H9 (cell line): ENCODE data around the gene KLF11. TPM values are rescaled to one million over a fixed set of nuclear protein-coding genes. Genes with fewer than 3 reads are reported as not detected.

Source experiments
- DNase-seq: peaks from one replicate; pipeline ENCODE4 v3.0.0-alpha.2; 2017
- H2AFZ ChIP-seq: one replicate; pipeline ENCODE4 v1.6.1; 2013; ENCODE audit warnings: mild to moderate bottlenecking, low read length, control low read depth, moderate library complexity
- H2AK5ac ChIP-seq: 2 replicates; pipeline ENCODE4 v1.6.1; 2013; ENCODE audit warnings: low read length, control low read depth, mixed read lengths; ENCODE audit not compliant: insufficient read length
- H2BK120ac ChIP-seq: one replicate; pipeline ENCODE4 v1.6.1; 2013; ENCODE audit warnings: low read depth, mild to moderate bottlenecking, low read length, control low read depth, inconsistent platforms; ENCODE audit not compliant: poor library complexity, severe bottlenecking
- H2BK12ac ChIP-seq: 2 replicates; pipeline ENCODE4 v1.6.1; 2013; ENCODE audit warnings: low read length, control low read depth, mixed read lengths, low read depth; ENCODE audit not compliant: insufficient read length
- H2BK15ac ChIP-seq: 2 replicates; pipeline ENCODE4 v1.6.1; 2013; ENCODE audit warnings: low read depth, low read length, control low read depth
- H2BK20ac ChIP-seq: one replicate; pipeline ENCODE4 v1.6.1; 2013; ENCODE audit warnings: low read depth, mild to moderate bottlenecking, low read length, control low read depth, inconsistent platforms; ENCODE audit not compliant: poor library complexity, severe bottlenecking
- H2BK5ac ChIP-seq: 2 replicates; pipeline ENCODE4 v1.6.1; 2013; ENCODE audit warnings: low read length, control low read depth, mixed read lengths; ENCODE audit not compliant: insufficient read length
- H3K14ac ChIP-seq: 2 replicates; pipeline ENCODE4 v1.6.1; 2013; ENCODE audit warnings: low read length, control low read depth; ENCODE audit not compliant: insufficient read depth
- H3K18ac ChIP-seq: 2 replicates; pipeline ENCODE4 v1.6.1; 2013; ENCODE audit warnings: low read depth, mild to moderate bottlenecking, mixed read lengths, low read length, control low read depth; ENCODE audit not compliant: insufficient read length
- H3K23ac ChIP-seq: 2 replicates; pipeline ENCODE4 v1.6.1; 2013; ENCODE audit warnings: low read length, control low read depth, mixed read lengths, low read depth; ENCODE audit not compliant: insufficient read length
- H3K23me2 ChIP-seq: 2 replicates; pipeline ENCODE4 v1.6.1; 2013; ENCODE audit warnings: low read depth, mild to moderate bottlenecking, mixed read lengths, low read length, control low read depth; ENCODE audit not compliant: insufficient read length, poor library complexity, severe bottlenecking
- H3K27ac ChIP-seq: 2 replicates; pipeline ENCODE4 v1.5.1; 2013; ENCODE audit warnings: low read length, control low read depth, mixed read lengths, low read depth; ENCODE audit not compliant: insufficient read length
- H3K27me3 ChIP-seq: 2 replicates; pipeline ENCODE4 v1.6.1; 2013; ENCODE audit warnings: low read length, control low read depth, inconsistent platforms; ENCODE audit not compliant: insufficient read depth
- H3K4ac ChIP-seq: 2 replicates; pipeline ENCODE4 v1.6.1; 2013; ENCODE audit warnings: low read depth, mild to moderate bottlenecking, control low read depth, inconsistent platforms, low read length, moderate library complexity
- H3K4me1 ChIP-seq: 2 replicates; pipeline ENCODE4 v1.6.1; 2013; ENCODE audit warnings: low read length, control low read depth, inconsistent platforms; ENCODE audit not compliant: insufficient read depth
- H3K4me2 ChIP-seq: 2 replicates; pipeline ENCODE4 v1.6.1; 2013; ENCODE audit warnings: low read length, control low read depth, mixed read lengths; ENCODE audit not compliant: insufficient read length, insufficient read depth
- H3K56ac ChIP-seq: 2 replicates; pipeline ENCODE4 v1.6.1; 2013; ENCODE audit warnings: low read depth, mild to moderate bottlenecking, mixed read lengths, low read length, control low read depth; ENCODE audit not compliant: insufficient read length
- H3K79me1 ChIP-seq: 2 replicates; pipeline ENCODE4 v1.6.1; 2013; ENCODE audit warnings: low read depth, mild to moderate bottlenecking, moderate library complexity, low read length, control low read depth, inconsistent platforms; ENCODE audit not compliant: insufficient read depth, poor library complexity, severe bottlenecking
- H3K79me2 ChIP-seq: 2 replicates; pipeline ENCODE4 v1.6.1; 2013; ENCODE audit warnings: low read length, control low read depth, inconsistent platforms; ENCODE audit not compliant: insufficient read depth
- H3K9ac ChIP-seq: 2 replicates; pipeline ENCODE4 v1.6.1; 2013; ENCODE audit warnings: low read length, control low read depth, mixed read lengths; ENCODE audit not compliant: insufficient read length; ENCODE audit errors: extremely low read depth
- H3K9me3 ChIP-seq: one replicate; pipeline ENCODE4 v1.6.1; 2013; ENCODE audit warnings: low read depth, low read length, inconsistent platforms; ENCODE audit not compliant: control insufficient read depth
- H3T11ph ChIP-seq: one replicate; pipeline ENCODE4 v1.6.1; 2013; ENCODE audit warnings: mild to moderate bottlenecking, low read length, control low read depth, inconsistent platforms
- H4K20me1 ChIP-seq: one replicate; pipeline ENCODE4 v1.6.1; 2013; ENCODE audit not compliant: control insufficient read depth, insufficient read length, insufficient read depth
- H4K5ac ChIP-seq: 2 replicates; pipeline ENCODE4 v1.6.1; 2013; ENCODE audit warnings: low read depth, mild to moderate bottlenecking, mixed read lengths, low read length, control low read depth; ENCODE audit not compliant: insufficient read length
- H4K8ac ChIP-seq: replicated peaks from 2 replicates; pipeline ENCODE4 v1.6.1; 2013; ENCODE audit warnings: low read length, control low read depth, mixed read lengths, low read depth; ENCODE audit not compliant: insufficient read length
- H4K91ac ChIP-seq: 2 replicates; pipeline ENCODE4 v1.6.1; 2013; ENCODE audit warnings: low read depth, mild to moderate bottlenecking, moderate library complexity, mixed read lengths, low read length, control low read depth; ENCODE audit not compliant: insufficient read length
- H3K27ac Mint-ChIP-seq, 3 experiments: 2 replicates in 2 of 3; 3 replicates in 1 of 3; pipeline ENCODE4 v1.8.0; 2020 to 2021; ENCODE audit warnings: mixed read lengths in 3 of 3, mild to moderate bottlenecking in 1 of 3, moderate library complexity in 1 of 3
- H3K27me3 Mint-ChIP-seq: 2 replicates; pipeline ENCODE4 v1.8.0; 2021; ENCODE audit warnings: low read depth, mild to moderate bottlenecking, moderate library complexity, mixed read lengths
- H3K36me3 Mint-ChIP-seq, 3 experiments: 2 replicates in 2 of 3; 3 replicates in 1 of 3; pipeline ENCODE4 v1.8.0; 2020 to 2021; ENCODE audit warnings: low read depth in 3 of 3, mixed read lengths in 3 of 3; ENCODE audit not compliant: insufficient read depth in 1 of 3
- H3K4me1 Mint-ChIP-seq, 2 experiments: 2 replicates each; pipeline ENCODE4 v1.8.0; 2020; ENCODE audit warnings: mixed read lengths in 2 of 2
- H3K4me3 Mint-ChIP-seq, 2 experiments: 2 replicates in 1 of 2; 3 replicates in 1 of 2; pipeline ENCODE4 v1.8.0; 2020 to 2021; ENCODE audit warnings: mild to moderate bottlenecking in 2 of 2, mixed read lengths in 2 of 2, moderate library complexity in 1 of 2
- H3K9me3 Mint-ChIP-seq, 2 experiments: 2 replicates in 1 of 2; 3 replicates in 1 of 2; pipeline ENCODE4 v1.8.0; 2020; ENCODE audit warnings: mild to moderate bottlenecking in 2 of 2, mixed read lengths in 2 of 2, moderate library complexity in 1 of 2
- CTCF ChIP-seq: fragments of 200-600 bp; sonication (generic); conservative IDR thresholded peaks from 3 replicates; pipeline ENCODE4 v1.8.0; 2021; ENCODE audit warnings: antibody characterized with exemption, mild to moderate bottlenecking
- WGBS: extraction: QIAGEN DNeasy Blood & Tissue Kit; methylation state at CpG from one replicate; pipeline ENCODE4 v1.1.7; 2013; ENCODE audit warnings: missing lambda C conversion rate, low lambda C conversion rate, mixed read lengths; ENCODE audit not compliant: insufficient read length; ENCODE audit errors: extremely low coverage; 5-methylcytosine and 5-hydroxymethylcytosine counted together
- total RNA-seq: library from RNA; stranded (reverse); gene quantifications from 2 replicates; pipeline ENCODE4 v1.2.1, GENCODE V29; 2021

Gene KLF11
- total RNA-seq, 1 experiment from 2014 or later: 15.5 TPM

GRCh38 chr2:10003206-10004125 lies 39.9 kb upstream of the KLF11 start:
- Mint-ChIP-seq H3K27ac (no peak overlapping the region; a peak in 1 of 7 replicates), H3K4me1 (peaks cover 6 to 15% of the 10 kb centered on the region in 2 experiments), H3K27me3 (no peaks in the 10 kb centered on the region), H3K4me3 (no peak overlapping the region), H3K9me3 (no peaks in the 10 kb centered on the region), H3K36me3 (no peaks in the 10 kb centered on the region)
- Histone ChIP-seq H3K27ac (no peak overlapping the region), H3K23me2 (no peaks in the 10 kb centered on the region), H3K79me1 (no peaks in the 10 kb centered on the region), H3T11ph (no peak overlapping the region), H2AK5ac (no peak overlapping the region), H4K20me1 (no peaks in the 10 kb centered on the region), H2BK15ac (no peak overlapping the region), H3K18ac (no peak overlapping the region), H4K8ac (no peak overlapping the region), H3K23ac (no peak overlapping the region), H3K56ac (no peak overlapping the region), H4K5ac (no peak overlapping the region), H3K79me2 (no peaks in the 10 kb centered on the region), H3K14ac (no peak overlapping the region), H2BK12ac (no peak overlapping the region), H3K27me3 (no peaks in the 10 kb centered on the region), H3K9me3 (no peaks in the 10 kb centered on the region), H2BK5ac (no peak overlapping the region), H3K4ac (no peak overlapping the region), H3K4me2 (no peak overlapping the region), H2BK20ac (no peak overlapping the region), H3K9ac (no peak overlapping the region), H4K91ac (no peak overlapping the region), H2BK120ac (no peak overlapping the region), H2AFZ (no peak overlapping the region), H3K4me1 (no peaks in the 10 kb centered on the region; the same call in 1 of the 2 replicates)
- no CpG with 5 or more reads among the region's 20 CpGs for WGBS
- no peak for DNase-seq
- TF ChIP-seq CTCF: no peak
